Loucy (cell line): Measurements from ENCODE around the gene APC2.

Source experiments
- H2AFZ ChIP-seq: fragments of 200-600 bp; sonication (generic); 2 replicates; pipeline ENCODE4 v1.6.0; 2016; ENCODE audit warnings: antibody characterized with exemption, mild to moderate bottlenecking, low read length, moderate library complexity
- H3F3A ChIP-seq: fragments of 200-600 bp; 2 replicates; pipeline ENCODE4 v1.6.0; 2016; ENCODE audit warnings: antibody characterized with exemption, low read depth, mild to moderate bottlenecking
- H3K27me3 ChIP-seq: fragments of 200-600 bp; sonication (generic); 2 replicates; pipeline ENCODE4 v1.6.1; 2014; ENCODE audit warnings: low read length, mild to moderate bottlenecking; ENCODE audit not compliant: insufficient read depth, poor library complexity, severe bottlenecking
- H3K36me3 ChIP-seq: fragments of 200-600 bp; sonication (generic); 2 replicates; pipeline ENCODE4 v1.6.1; 2016; ENCODE audit warnings: low read length; ENCODE audit not compliant: insufficient read depth
- H3K4me1 ChIP-seq: fragments of 200-600 bp; sonication (generic); 2 replicates; pipeline ENCODE4 v1.5.1; 2014; ENCODE audit warnings: low read length, mild to moderate bottlenecking; ENCODE audit not compliant: insufficient read depth, poor library complexity, severe bottlenecking
- H3K4me2 ChIP-seq: fragments of 200-600 bp; sonication (generic); 2 replicates; pipeline ENCODE4 v1.6.0; 2014; ENCODE audit warnings: antibody characterized with exemption, low read length, low read depth, mild to moderate bottlenecking; ENCODE audit not compliant: poor library complexity, severe bottlenecking
- H3K4me3 ChIP-seq: fragments of 200-600 bp; sonication (generic); 2 replicates; pipeline ENCODE4 v1.5.1; 2014; ENCODE audit warnings: low read length, mild to moderate bottlenecking, mixed read lengths; ENCODE audit not compliant: poor library complexity, severe bottlenecking
- H3K79me2 ChIP-seq: fragments of 200-600 bp; sonication (generic); 2 replicates; pipeline ENCODE4 v1.6.1; 2014; ENCODE audit warnings: low read length; ENCODE audit not compliant: insufficient read depth
- H3K9ac ChIP-seq: fragments of 200-600 bp; sonication (generic); 2 replicates; pipeline ENCODE4 v1.6.0; 2014; ENCODE audit warnings: mild to moderate bottlenecking, low read depth, low read length, moderate library complexity; ENCODE audit not compliant: poor library complexity, severe bottlenecking
- H3K9me2 ChIP-seq: fragments of 200-600 bp; sonication (generic); replicated peaks from 2 replicates; pipeline ENCODE4 v1.6.1; 2016; ENCODE audit warnings: low read depth, low read length, mixed read lengths
- H3K9me3 ChIP-seq: fragments of 200-600 bp; sonication (generic); 2 replicates; pipeline ENCODE4 v1.6.1; 2014; ENCODE audit warnings: mild to moderate bottlenecking, antibody characterized with exemption, low read length, low read depth; ENCODE audit not compliant: insufficient read depth
- H4K20me1 ChIP-seq: fragments of 200-600 bp; sonication (generic); 2 replicates; pipeline ENCODE4 v1.6.0; 2014; ENCODE audit warnings: antibody characterized with exemption, low read length, mild to moderate bottlenecking; ENCODE audit not compliant: insufficient read depth, poor library complexity, severe bottlenecking
- CTCF ChIP-seq: fragments of 200-600 bp; sonication (generic); conservative IDR thresholded peaks from 2 replicates; pipeline ENCODE4 v1.5.1; 2014; ENCODE audit warnings: mild to moderate bottlenecking, antibody characterized with exemption, low read length
- EZH2phosphoT487 ChIP-seq: fragments of 200-600 bp; IDR thresholded peaks from 2 replicates; pipeline ENCODE4 v1.6.1; 2018; ENCODE audit warnings: antibody characterized with exemption, mild to moderate bottlenecking, moderate library complexity, borderline replicate concordance

Gene APC2

GRCh38 chr19:1401889-1402217 lies 48.1 kb upstream of the APC2 start:
- no peak for TF ChIP-seq EZH2phosphoT487
- no peak; the same call in 1 of the 2 replicates for TF ChIP-seq CTCF
- peak overlapping the region; percentile 83 for H2AFZ ChIP-seq
- H3K4me3 ChIP-seq, result peak overlapping the region; percentile 91
- H3K27me3 ChIP-seq, result no peaks in the 10 kb centered on the region
- H3K4me1 ChIP-seq, result peaks cover 20% of the 10 kb centered on the region
- H3K9me3 ChIP-seq, result no peaks in the 10 kb centered on the region
- H4K20me1 ChIP-seq, result peaks cover 9% of the 10 kb centered on the region
- H3F3A ChIP-seq, result no peaks in the 10 kb centered on the region
- H3K9me2 ChIP-seq, result no peaks in the 10 kb centered on the region
- peak overlapping the region; percentile 83 for H3K9ac ChIP-seq
- no peaks in the 10 kb centered on the region for H3K36me3 ChIP-seq
- H3K4me2 ChIP-seq, result peak overlapping the region; percentile 84
- peaks cover 16% of the 10 kb centered on the region for H3K79me2 ChIP-seq

- H2AFZ ChIP-seq, result no peak overlapping the region
- no peaks in the 10 kb centered on the region for H3F3A ChIP-seq
- no peak overlapping the region for H3K4me3 ChIP-seq
- H3K4me2 ChIP-seq, result no peak overlapping the region
- no peaks in the 10 kb centered on the region for H3K27me3 ChIP-seq
- H3K36me3 ChIP-seq, result no peaks in the 10 kb centered on the region
- H4K20me1 ChIP-seq, result peaks cover 9% of the 10 kb centered on the region
- H3K9me3 ChIP-seq, result no peaks in the 10 kb centered on the region
- TF ChIP-seq CTCF (no peak), EZH2phosphoT487 (no peak)
- no peaks in the 10 kb centered on the region for H3K9me2 ChIP-seq
- H3K9ac ChIP-seq, result peak overlapping the region; percentile 28
- H3K79me2 ChIP-seq, result peaks cover 17% of the 10 kb centered on the region
- peaks cover 21% of the 10 kb centered on the region for H3K4me1 ChIP-seq
These were observed 47.4 kb upstream of the APC2 start for GRCh38 chr19:1402411-1403070.

- H4K20me1 ChIP-seq, result peaks cover 42% of the 10 kb centered on the region
- H3K9me3 ChIP-seq, result no peaks in the 10 kb centered on the region
- peak overlapping the region; percentile 81 for H2AFZ ChIP-seq
- H3K36me3 ChIP-seq, result no peaks in the 10 kb centered on the region
- TF ChIP-seq CTCF (peak; percentile 77), EZH2phosphoT487 (no peak)
- peaks cover 6% of the 10 kb centered on the region for H3K27me3 ChIP-seq
- H3K9ac ChIP-seq, result peak overlapping the region; percentile 79
- peak overlapping the region; percentile 82 for H3K4me3 ChIP-seq
- H3F3A ChIP-seq, result no peaks in the 10 kb centered on the region
- peak overlapping the region; percentile 75 for H3K4me2 ChIP-seq
- peaks cover 44% of the 10 kb centered on the region for H3K79me2 ChIP-seq
- H3K9me2 ChIP-seq, result no peaks in the 10 kb centered on the region
- peaks cover 34% of the 10 kb centered on the region for H3K4me1 ChIP-seq
These were observed 43.0 kb upstream of the APC2 start for GRCh38 chr19:1406774-1407527.
